IPS-18c (cell line): Measurements from ENCODE around the gene CD46.

Source experiments
- H3K4me3 ChIP-seq: 2 replicates; pipeline ENCODE4 v1.7.0; 2013; ENCODE audit warnings: low read depth, mild to moderate bottlenecking, low read length, moderate library complexity; ENCODE audit not compliant: insufficient read depth
- H3K9me3 ChIP-seq: one replicate; pipeline ENCODE4 v1.6.1; 2013; ENCODE audit warnings: mild to moderate bottlenecking, low read length, moderate library complexity; ENCODE audit not compliant: control insufficient read depth, insufficient read depth

Gene CD46

GRCh38 chr1:207779008-207779407, 27.2 kb downstream of the CD46 start:
- Histone ChIP-seq H3K4me3 (no peak overlapping the region), H3K9me3 (no peaks in the 10 kb centered on the region)

- H3K4me3 ChIP-seq, result no peak overlapping the region
- H3K9me3 ChIP-seq, result no peaks in the 10 kb centered on the region
Measured at GRCh38 chr1:207781312-207781711, 29.5 kb downstream of the CD46 start.

GRCh38 chr1:207787776-207788175, 35.9 kb downstream of the CD46 start:
- Histone ChIP-seq H3K4me3 (no peak overlapping the region), H3K9me3 (no peaks in the 10 kb centered on the region)

- no peak overlapping the region for H3K4me3 ChIP-seq
- no peaks in the 10 kb centered on the region for H3K9me3 ChIP-seq
Measured at GRCh38 chr1:207789386-207789785, 37.5 kb downstream of the CD46 start.

GRCh38 chr1:207789792-207790787, 38.2 kb downstream of the CD46 start:
- Histone ChIP-seq H3K4me3 (no peak overlapping the region), H3K9me3 (no peaks in the 10 kb centered on the region)

GRCh38 chr1:207791290-207791689, 39.4 kb downstream of the CD46 start:
- no peak overlapping the region for H3K4me3 ChIP-seq
- H3K9me3 ChIP-seq, result no peaks in the 10 kb centered on the region

- no peak overlapping the region for H3K4me3 ChIP-seq
- no peaks in the 10 kb centered on the region for H3K9me3 ChIP-seq
Measured at GRCh38 chr1:207793327-207793726, 41.5 kb downstream of the CD46 start.

- Histone ChIP-seq H3K4me3 (no peak overlapping the region), H3K9me3 (no peaks in the 10 kb centered on the region)
Measured at GRCh38 chr1:207794861-207795260, 43.0 kb downstream of the CD46 start.

- no peaks in the 10 kb centered on the region for H3K9me3 ChIP-seq
- H3K4me3 ChIP-seq, result no peak overlapping the region
Measured at GRCh38 chr1:207797229-207797973, 45.5 kb downstream of the CD46 start.

GRCh38 chr1:207798847-207799246, 47.0 kb downstream of the CD46 start:
- Histone ChIP-seq H3K4me3 (no peak overlapping the region), H3K9me3 (no peaks in the 10 kb centered on the region)

GRCh38 chr1:207799989-207800648, 48.3 kb downstream of the CD46 start:
- H3K4me3 ChIP-seq, result no peak overlapping the region

GRCh38 chr1:207801819-207802218, 50.0 kb downstream of the CD46 start:
- no peaks in the 10 kb centered on the region for H3K9me3 ChIP-seq
- no peak overlapping the region for H3K4me3 ChIP-seq

More at GRCh38 chr1:207799989-207800648, 48.3 kb downstream of the CD46 start:
- no peaks in the 10 kb centered on the region for H3K9me3 ChIP-seq

GRCh38 chr1:207803678-207804077, 51.8 kb downstream of the CD46 start:
- Histone ChIP-seq H3K4me3 (no peak overlapping the region), H3K9me3 (no peaks in the 10 kb centered on the region)

GRCh38 chr1:207804721-207805468, 53.0 kb downstream of the CD46 start:
- Histone ChIP-seq H3K9me3 (no peaks in the 10 kb centered on the region), H3K4me3 (no peak overlapping the region)

GRCh38 chr1:207805841-207806421, 54.1 kb downstream of the CD46 start:
- H3K4me3 ChIP-seq, result no peak overlapping the region
- H3K9me3 ChIP-seq, result no peaks in the 10 kb centered on the region

GRCh38 chr1:207806531-207807325, 54.9 kb downstream of the CD46 start:
- H3K4me3 ChIP-seq, result no peak overlapping the region
- H3K9me3 ChIP-seq, result no peaks in the 10 kb centered on the region
